ENCODE data around the gene LIG3.

DNA sequence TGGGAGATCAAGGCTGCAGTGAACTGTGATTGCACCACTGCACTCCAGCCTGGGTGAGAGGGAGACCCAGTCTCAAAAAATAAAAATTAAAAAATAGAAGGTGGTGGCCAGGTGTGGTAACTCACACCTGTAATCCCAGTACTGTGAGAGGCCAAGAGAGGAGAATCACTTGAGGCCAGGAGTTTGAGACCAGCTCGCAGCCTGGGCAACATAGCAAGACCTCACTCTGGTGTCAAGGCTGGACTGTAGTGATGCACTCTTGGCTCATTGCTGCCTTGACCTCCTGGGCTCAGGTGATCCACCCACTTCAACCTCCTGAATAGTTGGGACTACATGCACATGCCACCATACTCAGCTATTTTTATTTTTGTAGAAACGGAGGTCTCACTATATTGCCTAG, 69.9 kb downstream of the LIG3 start:
- no peak for TF ChIP-seq ZNF274 (IDR thresholded peaks at IDR 0.05; ENCODE audit: low read depth, low read length)
- TF ChIP-seq SUZ12 (IDR thresholded peaks at IDR 0.05; ENCODE audit: extremely low read depth, insufficient read depth, insufficient read length), result no peak

Measured in NT2/D1 (cell line).